CD4-positive, CD25-positive, alpha-beta regulatory T cell (primary cell): Measurements from ENCODE around the gene DHRS12. TPM values are rescaled to one million over a fixed set of nuclear protein-coding genes. Genes with fewer than 3 reads are reported as not detected.

Source experiments
- polyA plus RNA-seq, 4 donors: library from polyadenylated mRNA; unstranded; fragments of 300-500 nt; fragmentation: Illumina TruSeq; gene quantifications; one replicate each; pipeline ENCODE4 v1.2.3, GENCODE V29; 2021
- total RNA-seq: library from RNA; stranded (reverse); gene quantifications from one replicate; pipeline ENCODE4 v1.2.3, GENCODE V29; 2022

The DHRS12 gene
- total and polyA plus RNA-seq, 5 donors from 2014 or later = 25.9 to 42.9 (median 32.1) TPM

Other genes with a start within 250 kb of the DHRS12 start
- 26.2 TPM for gene WDFY2, start 219.7 kb downstream of the DHRS12 start, total RNA-seq
- 1 to 10 TPM; 4.0 to 8.2 (median 4.8) TPM for gene WDFY2, start 219.7 kb downstream of the DHRS12 start, polyA plus RNA-seq
- 3.3 TPM for gene TMEM272, start 41.0 kb upstream of the DHRS12 start, total RNA-seq
- under 1 TPM in 3 of 4 donors, not detected in 1; 0.13 to 0.49 (median 0.16) TPM for gene TMEM272, start 41.0 kb upstream of the DHRS12 start, polyA plus RNA-seq
- not detected for gene CCDC70, start 57.8 kb upstream of the DHRS12 start, total RNA-seq
- not detected for gene CCDC70, start 57.8 kb upstream of the DHRS12 start, polyA plus RNA-seq
- 1.4 TPM for gene ATP7B, start 207.3 kb upstream of the DHRS12 start, total RNA-seq
- gene ATP7B, start 207.3 kb upstream of the DHRS12 start, polyA plus RNA-seq = under 1 TPM; 0.18 to 0.59 (median 0.28) TPM
- gene ALG11, start 208.2 kb upstream of the DHRS12 start, total RNA-seq = 24.6 TPM
- gene ALG11, start 208.2 kb upstream of the DHRS12 start, polyA plus RNA-seq = 10 to 100 TPM; 19.2 to 27.6 (median 23.4) TPM
- 4.0 TPM for gene UTP14C, start 220.5 kb upstream of the DHRS12 start, total RNA-seq
- 1 to 10 TPM in 3 of 4 donors, under 1 TPM in 1; 0.97 to 2.9 (median 1.5) TPM for gene UTP14C, start 220.5 kb upstream of the DHRS12 start, polyA plus RNA-seq